ENCODE measurements around the gene THOC5.

DNA sequence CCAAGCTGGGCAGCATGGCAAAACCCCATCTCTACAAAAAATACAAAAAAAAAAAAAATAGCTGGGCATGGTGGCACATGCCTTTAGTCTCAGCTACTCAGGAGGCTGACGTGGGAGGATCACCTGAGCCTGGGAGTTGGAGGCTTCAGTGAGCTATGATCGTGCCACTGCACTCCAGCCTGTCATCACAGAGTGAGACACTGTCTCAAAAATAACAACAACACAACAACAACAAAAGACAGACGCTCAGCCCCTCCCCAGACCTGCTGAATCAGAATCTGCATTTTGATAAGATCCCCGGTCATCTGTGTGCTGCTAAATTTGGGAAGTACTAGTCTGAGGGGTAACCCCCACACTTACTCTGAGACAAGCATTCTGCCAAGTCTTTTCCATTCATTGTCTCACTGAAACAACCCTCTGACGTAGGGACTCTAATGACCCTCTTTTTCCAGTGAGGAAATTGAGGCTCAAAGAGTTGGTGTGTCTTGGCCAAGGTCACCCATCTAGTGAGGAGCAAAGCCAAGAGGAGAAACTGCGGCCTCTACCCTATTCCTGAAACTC is 66.1 kb downstream of the THOC5 start:
- TF ChIP-seq CTCF (IDR thresholded peaks at IDR 0.05; ENCODE audit: low read depth, low read length, poor library complexity, severe bottlenecking) (no peak), EZH2phosphoT487 (IDR thresholded peaks at IDR 0.05; ENCODE audit: borderline replicate concordance, low read length) (no peak)
